IPS-18c (cell line): Measurements from ENCODE around the gene CRYZL1.
A peak's percentile ranks its signal among the peaks of the same experiment; 100 is the strongest.
"Not testable (repeated sequence)": the region's sequence is repeated elsewhere in the genome, so short reads cannot be mapped to it uniquely, and the experiment has no call there.

Source experiments
- H3K4me3 ChIP-seq: 2 replicates; pipeline ENCODE4 v1.7.0; 2013; ENCODE audit warnings: low read depth, mild to moderate bottlenecking, low read length, moderate library complexity; ENCODE audit not compliant: insufficient read depth
- H3K9me3 ChIP-seq: one replicate; pipeline ENCODE4 v1.6.1; 2013; ENCODE audit warnings: mild to moderate bottlenecking, low read length, moderate library complexity; ENCODE audit not compliant: control insufficient read depth, insufficient read depth

Gene CRYZL1

GRCh38 chr21:33588485-33589335 is 52.8 kb downstream of the CRYZL1 start, which contains the start of gene DONSON:
Gene DONSON, minus strand, starts transcription at chr21:33588684. Its CDS starts 43 bp downstream, at chr21:33588641.
- peak within 1 kb of the TSS; percentile 86 for H3K4me3 ChIP-seq
- H3K9me3 ChIP-seq, result no peaks in the 10 kb centered on the region

- peak overlapping the region; percentile 86 for H3K4me3 ChIP-seq
- no peaks in the 10 kb centered on the region for H3K9me3 ChIP-seq
Measured at GRCh38 chr21:33587792-33588484, 53.6 kb downstream of the CRYZL1 start.

- no peaks in the 10 kb centered on the region for H3K9me3 ChIP-seq
- H3K4me3 ChIP-seq, result no peak overlapping the region
Measured at GRCh38 chr21:33586927-33587326, 54.6 kb downstream of the CRYZL1 start.

GRCh38 chr21:33584455-33584854 is 57.1 kb downstream of the CRYZL1 start:
- no peak overlapping the region for H3K4me3 ChIP-seq

GRCh38 chr21:33578959-33579542 is 62.5 kb downstream of the CRYZL1 start:
- no peak overlapping the region for H3K4me3 ChIP-seq
- no peaks in the 10 kb centered on the region for H3K9me3 ChIP-seq

More at GRCh38 chr21:33584455-33584854, 57.1 kb downstream of the CRYZL1 start:
- H3K9me3 ChIP-seq, result no peaks in the 10 kb centered on the region

- Histone ChIP-seq H3K4me3 (no peak overlapping the region), H3K9me3 (no peaks in the 10 kb centered on the region)
Measured at GRCh38 chr21:33578214-33578613, 63.3 kb downstream of the CRYZL1 start.

- H3K4me3 ChIP-seq, H3K9me3 ChIP-seq: not testable (repeated sequence)
Measured at GRCh38 chr21:33576741-33577141, 64.8 kb downstream of the CRYZL1 start.

GRCh38 chr21:33572350-33572749 is 69.2 kb downstream of the CRYZL1 start:
- H3K9me3 ChIP-seq, result no peaks in the 10 kb centered on the region
- H3K4me3 ChIP-seq, result no peak overlapping the region

- H3K4me3 ChIP-seq, result no peak overlapping the region
- H3K9me3 ChIP-seq, result no peaks in the 10 kb centered on the region
Measured at GRCh38 chr21:33569991-33570390, 71.5 kb downstream of the CRYZL1 start.

- Histone ChIP-seq H3K4me3 (no peak overlapping the region), H3K9me3 (no peaks in the 10 kb centered on the region)
Measured at GRCh38 chr21:33568448-33568847, 73.1 kb downstream of the CRYZL1 start.

- no peak overlapping the region for H3K4me3 ChIP-seq
- H3K9me3 ChIP-seq, result no peaks in the 10 kb centered on the region
Measured at GRCh38 chr21:33567914-33568313, 73.6 kb downstream of the CRYZL1 start.

- Histone ChIP-seq H3K9me3 (no peaks in the 10 kb centered on the region), H3K4me3 (no peak overlapping the region)
Measured at GRCh38 chr21:33566514-33566913, 75.0 kb downstream of the CRYZL1 start.

- Histone ChIP-seq H3K9me3 (no peaks in the 10 kb centered on the region), H3K4me3 (no peak overlapping the region)
Measured at GRCh38 chr21:33562389-33562788, 79.2 kb downstream of the CRYZL1 start.

- H3K9me3 ChIP-seq, result no peaks in the 10 kb centered on the region
- H3K4me3 ChIP-seq, result no peak overlapping the region
Measured at GRCh38 chr21:33561373-33561772, 80.2 kb downstream of the CRYZL1 start.

GRCh38 chr21:33560965-33561364 is 80.6 kb downstream of the CRYZL1 start:
- Histone ChIP-seq H3K4me3 (no peak overlapping the region), H3K9me3 (no peaks in the 10 kb centered on the region)

- H3K9me3 ChIP-seq, result no peaks in the 10 kb centered on the region
- no peak overlapping the region for H3K4me3 ChIP-seq
Measured at GRCh38 chr21:33559813-33560212, 81.7 kb downstream of the CRYZL1 start.

- no peaks in the 10 kb centered on the region for H3K9me3 ChIP-seq
- H3K4me3 ChIP-seq, result no peak overlapping the region
Measured at GRCh38 chr21:33558777-33559421, 82.6 kb downstream of the CRYZL1 start.
